ENCODE measurements around the gene ITPK1.
A peak's percentile ranks its signal among the peaks of the same experiment; 100 is the strongest.
"Not testable (repeated sequence)": the region's sequence is repeated elsewhere in the genome, so short reads cannot be mapped to it uniquely, and the experiment has no call there.

ITPK1 gene

DNA sequence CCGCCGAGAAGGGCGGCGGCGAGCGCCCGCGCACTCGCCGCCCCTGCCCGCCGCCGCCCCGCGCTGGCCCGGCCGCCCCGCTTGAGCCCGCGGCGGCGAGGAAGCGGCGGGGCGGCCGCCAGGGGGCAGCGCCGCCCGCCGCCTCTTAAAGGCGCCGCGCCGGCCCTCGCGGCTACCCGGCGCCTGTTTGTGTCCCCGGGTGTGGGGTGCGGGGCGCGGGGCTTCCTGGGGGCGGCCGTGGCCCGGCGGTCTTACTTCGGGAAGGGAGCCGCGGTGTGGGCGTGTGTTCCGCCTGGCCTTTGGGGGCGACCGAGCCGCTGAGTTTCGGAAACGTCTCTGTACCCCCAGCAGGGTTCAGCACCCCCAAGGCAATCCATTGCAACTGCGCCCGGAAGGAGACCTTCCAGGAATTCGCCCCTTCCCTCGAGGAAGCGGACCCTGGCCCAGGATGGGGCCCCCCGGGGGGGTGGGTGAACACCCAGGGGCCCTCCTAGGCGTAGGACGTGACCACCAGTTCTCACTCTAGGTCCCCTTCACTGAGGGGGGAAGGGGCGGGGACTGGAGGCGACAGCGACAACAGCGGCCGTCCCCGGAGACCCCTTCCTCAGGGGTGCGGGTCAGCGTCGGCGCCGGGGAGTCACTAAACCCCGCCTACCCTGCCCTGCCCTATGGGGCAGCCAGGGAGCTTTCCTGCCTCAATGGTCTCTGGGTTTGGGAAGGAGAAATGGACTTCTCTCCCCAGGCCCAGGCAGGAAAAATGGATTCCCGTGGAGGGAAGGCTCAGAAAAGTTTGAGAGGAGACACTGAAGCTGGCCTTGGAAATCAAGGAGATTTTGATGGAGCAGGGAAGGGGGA, at the start of gene ITPK1:
Gene ITPK1, minus strand, starts transcription at position 105 of the 855 bp plus-strand sequence. CDS start 762 bp downstream, outside the sequence.
- peak; percentile 40 for DNase-seq

DNA sequence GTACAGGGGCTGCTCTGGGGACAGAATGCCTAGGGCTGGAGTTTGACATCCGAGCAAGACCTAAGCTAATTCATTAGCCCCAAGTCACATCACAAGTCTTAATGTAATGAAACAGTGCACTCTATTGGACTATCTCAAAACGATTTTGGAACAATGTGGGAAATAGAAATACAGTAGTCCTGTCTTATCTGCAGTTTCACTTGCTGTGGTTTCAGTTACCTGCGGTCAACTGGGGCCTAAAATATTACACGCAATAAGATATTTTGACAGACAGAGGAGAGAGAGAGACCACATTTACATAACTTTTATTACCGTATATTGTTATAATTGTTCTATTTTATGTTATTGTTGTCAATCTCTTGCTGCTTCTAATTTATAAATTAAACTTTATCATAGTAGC, 47.8 kb upstream of the ITPK1 start:
- DNase-seq: no peak

DNA sequence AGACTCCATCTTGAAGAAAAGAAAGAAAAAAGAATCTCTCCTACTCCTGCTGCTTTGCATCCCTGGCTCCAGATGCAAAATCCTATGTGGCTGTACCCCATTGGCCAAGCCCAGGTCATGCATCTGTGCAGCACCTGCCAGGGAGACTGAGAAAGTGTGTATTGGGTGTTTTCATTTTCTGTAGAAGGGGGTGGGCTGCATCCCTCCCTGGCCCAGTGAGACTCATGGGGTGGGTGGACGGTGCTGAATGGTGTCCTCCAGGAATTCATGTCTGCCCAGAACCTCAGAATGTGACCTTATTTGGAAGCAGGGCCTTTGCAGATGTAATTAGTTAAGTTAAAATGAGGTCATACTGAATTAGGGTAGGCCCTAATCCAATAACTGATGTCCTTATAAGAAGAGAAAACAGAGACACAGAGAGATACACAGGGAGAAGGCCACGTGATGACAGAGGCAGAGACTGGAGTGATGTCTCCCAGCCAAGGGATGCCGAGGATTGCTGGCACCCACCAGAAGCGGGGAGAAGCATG, 45.8 kb upstream of the ITPK1 start:
- DNase-seq: no peak

DNA sequence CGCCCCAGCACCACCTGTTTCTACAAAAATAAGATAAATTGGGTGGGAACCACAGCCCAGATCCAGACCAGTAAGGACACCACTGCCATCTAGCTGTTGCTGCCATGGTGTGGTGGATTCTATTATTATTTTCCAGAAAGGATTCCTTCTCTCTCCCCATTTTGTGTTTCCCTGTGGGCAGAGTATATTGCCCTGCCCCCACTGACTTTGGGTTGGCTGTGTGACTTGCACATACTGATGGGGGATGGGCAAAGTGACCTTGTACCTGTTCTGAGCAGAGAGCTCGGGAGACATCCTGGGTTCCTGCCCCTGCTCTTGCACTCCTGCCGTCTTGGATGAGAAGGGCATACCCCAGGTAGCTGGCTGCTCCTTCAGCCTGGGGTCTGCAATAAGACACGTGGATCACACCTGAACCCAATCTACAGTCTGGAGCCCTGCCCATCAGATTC, 44.7 kb upstream of the ITPK1 start:
- DNase-seq: no peak

DNA sequence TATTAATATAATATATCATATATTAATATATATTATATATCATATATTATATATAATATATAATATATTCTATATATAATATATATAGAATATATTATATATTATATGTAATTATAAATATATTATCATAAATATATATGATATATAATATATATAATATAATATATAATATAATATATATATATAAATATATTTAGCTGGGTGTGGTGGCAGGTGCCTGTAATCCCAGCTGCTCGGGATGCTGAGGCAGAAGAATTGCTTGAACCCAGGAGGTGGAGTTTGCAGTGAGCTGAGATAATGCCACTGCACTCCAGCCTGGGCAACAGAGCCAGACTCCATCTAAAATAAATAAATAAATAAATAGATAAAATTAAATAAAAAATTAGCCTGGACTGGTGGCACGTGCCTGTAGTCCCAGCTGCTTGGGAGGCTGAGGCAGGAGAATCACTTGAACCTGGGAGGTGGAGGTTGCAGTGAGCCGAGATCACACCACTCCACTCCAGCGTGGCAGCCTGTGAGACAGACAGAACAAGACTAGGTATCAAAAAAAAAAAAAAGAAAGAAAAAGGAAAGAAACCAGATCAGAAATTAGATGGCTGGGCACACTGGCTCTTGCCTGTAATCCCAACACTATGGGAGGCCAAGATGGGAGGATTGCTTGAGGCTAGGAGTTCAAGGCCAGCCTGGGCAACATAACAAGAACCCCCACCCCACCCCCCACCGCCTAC, 44.1 kb upstream of the ITPK1 start:
- not testable (repeated sequence) for DNase-seq

DNA sequence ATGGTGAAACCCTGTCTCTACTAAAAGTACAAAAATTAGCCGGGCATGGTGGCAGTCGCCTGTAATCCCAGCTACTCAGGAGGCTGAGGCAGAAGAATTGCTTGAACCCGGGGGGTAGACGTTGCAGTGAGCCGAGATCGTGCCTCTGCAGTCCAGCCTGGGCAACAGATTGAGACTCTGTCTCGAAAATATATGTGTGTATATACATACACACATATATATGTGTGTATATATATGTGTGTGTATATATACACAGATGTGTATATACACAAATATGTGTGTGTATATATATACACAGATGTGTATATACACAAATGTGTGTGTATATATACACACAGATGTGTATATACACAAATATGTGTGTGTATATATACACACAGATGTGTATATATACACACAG, 42.6 kb upstream of the ITPK1 start:
- DNase-seq: not testable (repeated sequence)

DNA sequence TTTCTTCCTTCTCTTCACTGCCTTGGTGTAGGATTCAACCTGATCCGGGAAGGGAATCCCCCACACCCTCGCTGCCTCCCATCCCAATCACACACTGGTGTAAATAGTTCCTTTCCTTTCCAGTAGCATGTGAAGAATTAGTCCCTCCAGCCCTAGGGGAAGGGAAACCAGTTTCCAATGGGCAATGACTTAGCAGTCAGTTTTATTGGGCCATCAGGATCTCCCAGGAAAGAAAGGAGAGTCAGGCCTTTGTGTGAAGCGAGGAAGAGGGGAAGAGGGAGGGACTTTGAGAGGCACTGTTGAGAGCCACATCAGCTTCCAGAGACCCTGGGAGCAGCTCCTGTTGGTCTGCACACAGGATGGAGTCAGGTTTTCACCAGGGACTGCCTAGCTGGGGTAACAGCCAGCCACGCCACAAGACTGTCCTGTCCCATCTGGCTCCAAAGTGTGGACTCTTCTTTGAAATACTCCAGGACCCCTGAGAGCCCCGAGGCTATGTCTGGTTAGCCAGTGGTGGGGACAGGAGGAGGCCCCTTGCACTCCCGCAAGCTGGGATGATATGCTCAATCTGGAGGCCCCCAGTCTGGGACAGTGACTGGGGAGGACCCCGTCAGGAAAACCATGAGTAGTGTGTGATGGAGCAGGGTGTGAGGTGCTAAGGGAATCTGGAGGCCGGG, 41.1 kb upstream of the ITPK1 start:
- DNase-seq: no peak

DNA sequence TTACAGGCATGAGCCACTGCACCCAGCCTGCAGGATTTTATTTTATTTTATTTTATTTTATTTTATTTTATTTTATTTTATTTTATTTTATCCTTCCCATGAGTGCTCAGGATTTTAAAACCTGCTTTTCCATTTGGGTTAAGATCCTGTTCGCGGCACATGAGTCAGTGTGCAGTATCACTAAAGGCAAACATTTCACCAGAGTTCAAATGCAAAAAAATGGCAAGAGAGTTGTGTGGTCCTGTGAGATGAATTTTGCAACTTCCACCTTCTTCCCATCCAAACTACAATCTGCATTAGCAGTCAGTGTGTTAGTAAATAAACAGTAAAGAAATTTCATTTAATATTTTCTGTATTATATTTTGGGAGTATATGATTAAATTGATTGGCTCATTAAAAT, 39.9 kb upstream of the ITPK1 start:
- no peak for DNase-seq

DNA sequence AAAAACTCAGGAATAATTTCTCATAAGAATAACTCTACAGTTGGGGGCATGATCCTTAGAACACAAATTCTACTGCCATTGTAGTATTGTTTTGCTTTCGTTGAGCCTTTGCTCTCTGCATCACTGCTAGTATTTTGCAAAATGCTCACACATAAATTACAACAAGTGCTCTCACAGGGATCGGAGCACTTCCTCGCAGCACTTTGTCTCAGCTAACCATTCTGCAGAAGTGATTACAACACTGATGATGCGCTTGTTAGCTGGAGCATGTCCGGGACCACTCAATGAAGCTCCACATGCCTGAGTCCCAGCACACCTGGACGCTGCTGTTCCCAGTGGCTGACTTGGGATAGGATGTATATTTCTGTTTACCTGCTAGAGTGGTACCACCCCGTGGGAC, 37.4 kb upstream of the ITPK1 start:
- no peak for DNase-seq

DNA sequence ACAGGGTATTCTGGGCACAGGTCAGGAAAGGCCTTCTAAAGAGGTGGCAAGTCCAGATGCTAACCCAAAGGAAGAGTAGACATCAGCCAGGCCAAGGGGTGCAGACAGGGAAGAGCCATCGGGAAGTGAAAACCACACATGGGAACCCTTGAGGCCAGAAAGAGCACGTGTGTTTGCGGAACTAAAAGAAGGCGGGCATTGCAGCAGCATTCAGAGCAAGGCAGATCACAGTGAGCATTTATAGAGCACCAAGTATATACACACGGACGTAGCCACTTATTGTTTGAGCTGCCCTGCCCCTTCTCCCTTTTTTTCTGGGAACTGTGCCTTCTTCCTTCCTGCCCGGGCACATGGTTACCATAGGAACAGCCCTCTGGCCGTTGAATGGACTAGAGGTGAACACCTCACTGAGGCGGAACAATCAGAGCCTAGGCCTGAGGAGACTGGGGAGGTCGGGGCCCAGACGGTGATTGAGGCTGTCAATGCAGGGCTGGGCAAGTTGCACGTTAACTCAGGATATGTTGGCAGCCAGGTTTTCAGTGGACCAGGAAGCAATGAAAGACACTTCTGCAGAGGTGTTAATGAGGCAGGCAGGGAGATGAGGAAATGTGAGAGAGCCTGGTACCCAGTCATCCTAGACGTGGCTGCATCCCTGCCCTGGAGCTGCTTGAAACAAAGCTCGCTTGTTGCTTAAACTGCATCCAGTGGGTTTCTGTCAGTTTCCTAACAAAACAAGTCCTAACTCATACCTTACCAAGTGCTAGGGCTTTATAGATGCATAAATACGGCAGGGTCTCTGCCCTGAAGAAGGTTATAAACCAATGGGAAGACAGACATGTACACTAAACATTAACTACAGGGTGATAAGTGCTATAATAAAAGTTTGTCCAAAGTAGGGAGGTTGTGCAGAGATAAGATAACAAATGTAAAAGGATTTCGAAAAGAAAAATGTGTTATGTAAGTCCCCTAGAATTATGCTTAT, 34.8 kb upstream of the ITPK1 start:
- peak; percentile 52 for DNase-seq

DNA sequence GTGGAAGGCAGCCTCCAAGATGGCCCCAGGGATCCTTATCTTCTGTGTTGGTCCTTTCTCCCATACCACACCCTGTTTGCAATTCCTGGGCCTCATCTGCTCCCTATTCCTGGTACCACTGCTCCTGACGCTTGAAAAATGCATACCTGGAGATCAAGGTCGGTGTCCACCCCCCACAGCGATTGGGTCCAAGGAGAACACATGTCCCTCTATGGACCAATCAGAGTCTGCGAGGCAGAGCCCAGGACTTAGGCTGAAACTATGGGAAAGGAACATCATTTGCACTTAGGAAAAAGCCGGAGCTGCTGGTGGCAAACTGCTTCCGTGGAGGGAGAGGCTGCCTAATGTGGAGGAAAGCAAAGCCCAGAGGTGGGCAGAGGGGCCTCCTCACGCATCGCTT, 33.3 kb upstream of the ITPK1 start:
- no peak for DNase-seq

DNA sequence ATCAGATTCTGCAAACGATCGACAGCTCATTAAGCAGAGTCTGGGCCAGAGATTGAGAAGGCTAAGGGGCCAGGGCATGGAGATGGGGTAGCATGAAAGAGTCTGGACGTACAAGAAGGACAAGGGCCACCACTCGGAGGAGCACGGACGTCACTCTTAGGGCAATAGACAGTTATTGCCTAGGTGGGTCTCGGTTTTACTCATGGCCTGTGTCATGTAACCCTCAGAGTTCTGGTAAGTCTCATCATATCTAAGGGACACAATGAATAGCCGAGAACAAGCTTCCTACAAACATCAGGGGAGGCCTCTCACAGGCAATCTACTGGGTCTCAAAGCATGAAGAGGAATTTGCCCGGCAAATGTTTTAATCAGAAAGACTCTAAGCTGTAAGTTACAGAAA, 30.4 kb upstream of the ITPK1 start:
- no peak for DNase-seq

DNA sequence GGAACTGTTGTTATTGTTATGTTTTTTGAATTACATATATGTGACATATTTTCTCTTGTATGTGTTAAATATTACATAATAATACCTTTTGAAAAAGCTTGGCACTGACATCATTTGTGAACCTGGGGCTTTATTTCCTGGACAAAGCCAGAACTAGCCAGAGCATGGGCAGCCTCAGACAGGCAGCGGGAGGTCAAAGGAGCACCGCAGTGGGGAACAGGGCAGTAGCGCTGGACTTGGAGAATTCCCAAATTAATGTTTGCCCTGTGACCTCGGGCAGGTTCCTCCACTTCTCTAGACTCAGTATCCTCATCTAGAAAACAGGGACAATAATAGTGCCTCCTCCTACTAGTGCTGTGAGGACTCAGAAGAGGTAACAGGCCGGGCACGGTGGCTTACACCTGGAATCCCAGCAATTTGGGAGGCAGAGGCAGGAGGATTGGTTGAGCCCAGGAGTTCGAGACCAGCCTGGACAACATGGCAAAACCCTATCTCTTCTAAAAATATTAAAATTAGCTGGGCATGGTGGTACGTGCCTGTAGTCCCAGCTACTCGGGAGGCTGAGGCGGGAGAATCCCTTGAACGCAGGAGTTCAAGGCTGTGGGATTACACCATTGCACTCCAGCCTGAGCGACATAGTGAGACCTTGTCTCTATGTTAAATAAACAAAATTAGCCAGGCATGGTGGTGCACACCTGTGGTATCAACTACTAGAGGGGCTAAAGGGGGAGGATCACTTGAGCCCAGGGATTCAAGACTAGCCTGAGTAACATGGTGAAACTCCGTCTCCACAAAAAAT, 27.3 kb upstream of the ITPK1 start:
- DNase-seq: no peak

DNA sequence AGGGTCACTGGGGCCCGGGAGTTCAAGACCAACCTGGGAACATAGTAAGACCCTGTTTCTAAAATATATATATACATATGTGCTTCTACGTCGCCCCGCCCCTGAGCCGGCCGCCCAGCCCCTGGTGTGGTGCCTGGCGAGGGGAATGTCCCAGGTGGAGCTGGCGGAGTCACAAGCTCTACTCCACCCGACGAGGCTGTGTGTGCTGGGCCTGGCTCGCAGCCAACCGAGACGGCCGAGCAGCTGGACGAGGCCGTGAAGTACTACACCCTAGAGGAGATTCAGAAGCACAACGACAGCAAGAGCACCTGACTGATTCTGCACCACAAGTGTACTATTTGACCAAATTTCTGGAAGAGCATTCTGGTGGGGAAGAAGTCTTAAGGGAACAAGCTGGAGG, 22.1 kb upstream of the ITPK1 start:
- DNase-seq: peak; percentile 56

DNA sequence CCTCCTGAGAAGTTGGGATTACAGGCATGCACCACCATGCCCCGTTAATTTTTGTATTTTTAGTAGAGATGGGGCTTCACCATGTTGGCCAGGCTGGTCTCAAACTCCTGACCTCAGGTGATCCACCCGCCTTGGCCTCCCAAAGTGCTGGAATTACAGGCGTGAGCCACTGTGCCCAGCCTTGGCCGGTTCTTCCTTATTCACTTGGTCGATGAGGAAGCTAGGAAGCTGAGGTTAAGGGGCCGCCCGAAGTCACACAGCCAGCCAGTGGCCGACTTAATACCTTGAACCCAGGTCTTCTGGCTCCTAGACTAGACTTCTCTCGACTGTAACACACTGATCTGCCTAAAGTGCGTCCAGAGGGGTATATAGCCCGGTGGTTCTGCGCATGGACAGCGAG, 20.8 kb upstream of the ITPK1 start:
- not testable (repeated sequence) for DNase-seq

DNA sequence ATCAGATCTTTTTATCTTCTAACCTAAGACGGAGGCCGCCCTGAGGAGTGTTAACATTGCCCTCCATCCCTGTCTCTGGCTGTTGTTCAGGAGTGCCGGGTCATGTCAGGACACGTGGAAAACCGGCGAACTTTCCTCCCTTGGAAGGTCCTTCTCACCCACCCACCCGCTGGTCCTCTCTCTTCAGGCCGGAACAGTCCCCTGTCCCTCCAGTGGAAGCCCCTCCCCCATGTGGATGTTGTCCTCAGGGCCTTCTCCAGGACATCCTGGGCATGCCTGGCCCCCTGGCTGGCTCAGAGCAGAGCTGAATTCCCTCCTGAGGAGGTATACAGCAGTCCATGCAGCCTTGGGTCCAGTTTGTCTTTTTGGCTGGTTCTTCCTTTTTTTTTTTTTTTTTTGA, 20.3 kb upstream of the ITPK1 start:
- no peak for DNase-seq

DNA sequence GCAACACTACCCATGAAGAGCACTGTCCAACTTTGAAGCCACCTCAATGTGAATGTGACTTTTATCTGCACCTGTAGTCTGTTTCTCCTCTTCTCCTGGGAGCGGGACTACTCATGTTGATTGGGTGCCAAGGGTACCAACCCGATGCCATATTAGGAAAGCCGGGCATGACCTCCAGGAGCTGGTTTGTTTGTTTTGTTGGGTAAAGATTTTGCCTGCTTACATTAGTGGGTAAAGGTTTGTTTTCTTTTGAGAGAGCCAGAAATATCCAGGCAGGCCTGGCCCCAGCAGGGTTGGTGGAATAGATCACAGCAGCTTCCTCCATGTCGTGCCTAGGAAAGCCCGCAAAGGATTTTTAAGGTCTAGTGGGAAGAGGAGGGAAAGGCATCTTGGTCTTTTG, 19.7 kb upstream of the ITPK1 start:
- no peak for DNase-seq

DNA sequence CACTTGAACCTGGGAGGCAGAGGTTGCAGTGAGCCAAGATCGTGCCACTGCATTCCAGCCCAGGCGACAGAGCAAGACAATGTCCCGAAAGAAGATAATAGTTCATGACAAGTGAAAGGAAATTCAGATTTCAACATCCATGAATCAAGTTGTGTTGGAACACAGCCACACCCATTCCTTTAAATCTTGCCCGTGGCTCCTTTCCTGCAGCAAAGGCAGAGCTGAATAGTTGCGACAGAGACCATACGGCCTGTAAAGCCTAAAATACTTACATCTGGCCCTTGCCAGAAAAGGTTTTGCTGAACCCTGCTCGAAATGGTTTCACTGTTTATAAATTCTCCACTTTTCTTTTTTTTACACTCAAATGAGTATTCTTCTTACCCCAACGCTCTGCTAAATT, 17.7 kb upstream of the ITPK1 start:
- no peak for DNase-seq

DNA sequence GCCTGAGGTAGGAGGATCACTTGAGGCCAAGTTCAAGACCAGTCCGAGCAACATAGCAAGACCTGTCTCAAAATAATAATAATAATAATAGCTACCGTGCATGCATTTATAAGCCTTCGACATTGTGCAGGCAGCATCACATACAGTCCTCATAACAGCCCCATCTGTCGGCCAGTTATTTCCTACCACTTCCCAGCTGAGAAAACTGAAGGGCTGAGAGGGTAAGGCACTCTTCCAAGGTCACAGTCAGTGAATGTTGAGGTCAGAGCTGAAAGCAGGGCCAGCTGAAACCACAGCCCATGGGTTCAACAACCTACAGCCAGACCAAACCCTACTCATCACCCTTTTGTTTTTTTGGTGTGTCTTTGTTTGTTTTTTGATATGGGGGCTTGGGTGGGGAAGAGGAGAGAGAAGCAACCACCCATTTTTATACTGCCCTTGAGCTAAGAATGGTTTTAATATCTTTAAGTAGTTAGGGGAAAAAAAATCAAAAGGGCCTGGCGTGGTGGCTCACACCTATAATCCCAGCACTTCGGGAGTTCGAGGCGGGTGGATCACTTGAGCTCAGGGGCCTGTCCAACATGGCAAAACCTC, 16.8 kb upstream of the ITPK1 start:
- no peak for DNase-seq

DNA sequence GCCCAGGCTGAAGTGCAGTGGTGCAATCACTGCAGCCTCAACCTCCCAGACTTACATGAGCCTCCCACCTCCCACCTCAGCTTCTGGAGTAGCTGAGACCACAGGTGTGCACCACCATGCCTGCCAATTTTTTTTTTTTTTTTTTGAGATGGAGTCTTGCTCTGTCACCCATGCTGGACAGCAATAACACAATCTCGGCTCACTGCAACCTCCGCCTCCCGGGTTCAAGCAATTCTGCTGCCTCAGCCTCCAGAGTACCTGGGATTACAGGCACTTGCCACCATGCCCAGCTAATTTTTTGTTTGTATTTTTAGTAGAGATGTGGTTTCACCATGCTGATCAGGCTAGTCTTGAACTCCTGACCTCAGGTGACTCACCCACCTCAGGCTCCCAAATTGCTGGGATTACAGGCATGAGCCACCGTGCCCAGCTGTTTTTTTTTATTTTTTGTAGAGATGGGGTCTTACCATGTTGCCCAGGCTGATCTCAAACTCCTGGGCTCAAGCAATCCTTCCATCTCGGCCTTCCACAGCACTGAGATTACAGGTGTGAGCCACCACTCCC, 15.6 kb upstream of the ITPK1 start:
- DNase-seq: not testable (repeated sequence)
